Measurements from ENCODE around the gene SEPTIN11.
A peak's percentile ranks its signal among the peaks of the same experiment; 100 is the strongest.

Gene SEPTIN11

GRCh38 chr4:76949276-76950051 is at the start of gene SEPTIN11:
TSS of gene SEPTIN11 (plus strand) at chr4:76949752. CDS start at chr4:76949904, 152 bp downstream.
- TF ChIP-seq EZH2 (IDR thresholded peaks at IDR 0.05; ENCODE audit: borderline replicate concordance, low read length): no peak
- TF ChIP-seq CTCF (IDR thresholded peaks at IDR 0.05; ENCODE audit: low read length): no peak

GRCh38 chr4:76902233-76902890 is 47.2 kb upstream of the SEPTIN11 start:
- H3K9me2 ChIP-seq (ENCODE audit: low read depth, low read length): no peaks in the 10 kb centered on the region
- no peak overlapping the region for H3K4me2 ChIP-seq (ENCODE audit: low read length)
- no peak overlapping the region for H3K9ac ChIP-seq (ENCODE audit: low read length)
- H3K27me3 ChIP-seq (ENCODE audit: insufficient read depth, low read length): no peaks in the 10 kb centered on the region
- no peaks in the 10 kb centered on the region for H3K36me3 ChIP-seq (ENCODE audit: insufficient read depth, low read length)
- H2AFZ ChIP-seq (ENCODE audit: low read length): no peak overlapping the region
- H3K9me3 ChIP-seq (ENCODE audit: low read length): no peaks in the 10 kb centered on the region
- no peak overlapping the region for H3K27ac ChIP-seq (ENCODE audit: low read depth, low read length, poor library complexity, severe bottlenecking)
- no peaks in the 10 kb centered on the region for H4K20me1 ChIP-seq (ENCODE audit: insufficient read depth, low read length)
- no peaks in the 10 kb centered on the region for H3F3A ChIP-seq (ENCODE audit: insufficient read depth, low read length)
- no peak for TF ChIP-seq CTCF (IDR thresholded peaks at IDR 0.05; ENCODE audit: low read length)
- no peak for TF ChIP-seq EZH2 (IDR thresholded peaks at IDR 0.05; ENCODE audit: borderline replicate concordance, low read length)
- H3K4me3 ChIP-seq (ENCODE audit: low read depth, low read length, poor library complexity, severe bottlenecking): no peak overlapping the region
- no peaks in the 10 kb centered on the region for H3K79me2 ChIP-seq (ENCODE audit: insufficient read depth, low read length)
- no peaks in the 10 kb centered on the region for H3K4me1 ChIP-seq (ENCODE audit: insufficient read depth, low read length, severe bottlenecking)

More at GRCh38 chr4:76949276-76950051, at the start of gene SEPTIN11:
- no peak within 1 kb of the TSS for H3K27ac ChIP-seq (ENCODE audit: low read depth, low read length, poor library complexity, severe bottlenecking)
- H3K9ac ChIP-seq (ENCODE audit: low read length): peak within 1 kb of the TSS; percentile 64
- H3F3A ChIP-seq (ENCODE audit: insufficient read depth, low read length): no peaks in the 10 kb centered on the region
- H3K79me2 ChIP-seq (ENCODE audit: insufficient read depth, low read length): no peaks in the 10 kb centered on the region
- no peaks in the 10 kb centered on the region for H4K20me1 ChIP-seq (ENCODE audit: insufficient read depth, low read length)
- no peaks in the 10 kb centered on the region for H3K9me2 ChIP-seq (ENCODE audit: low read depth, low read length)
- H3K4me1 ChIP-seq (ENCODE audit: insufficient read depth, low read length, severe bottlenecking): peaks cover 6% of the 10 kb centered on the region
- peak within 1 kb of the TSS; percentile 63 for H3K4me2 ChIP-seq (ENCODE audit: low read length)
- no peak within 1 kb of the TSS for H2AFZ ChIP-seq (ENCODE audit: low read length)
- H3K4me3 ChIP-seq (ENCODE audit: low read depth, low read length, poor library complexity, severe bottlenecking): peak within 1 kb of the TSS; percentile 71
- no peaks in the 10 kb centered on the region for H3K36me3 ChIP-seq (ENCODE audit: insufficient read depth, low read length)
- no peaks in the 10 kb centered on the region for H3K9me3 ChIP-seq (ENCODE audit: low read length)
- H3K27me3 ChIP-seq (ENCODE audit: insufficient read depth, low read length): no peaks in the 10 kb centered on the region; the same call in 1 of the 2 replicates

- Histone ChIP-seq H3K4me1 (ENCODE audit: insufficient read depth, low read length, severe bottlenecking) (no peaks in the 10 kb centered on the region), H3K4me3 (ENCODE audit: low read depth, low read length, poor library complexity, severe bottlenecking) (no peak overlapping the region), H4K20me1 (ENCODE audit: insufficient read depth, low read length) (no peaks in the 10 kb centered on the region), H3K36me3 (ENCODE audit: insufficient read depth, low read length) (no peaks in the 10 kb centered on the region), H3K9me2 (ENCODE audit: low read depth, low read length) (no peaks in the 10 kb centered on the region), H3K27ac (ENCODE audit: low read depth, low read length, poor library complexity, severe bottlenecking) (no peak overlapping the region), H3K9ac (ENCODE audit: low read length) (no peak overlapping the region), H3F3A (ENCODE audit: insufficient read depth, low read length) (no peaks in the 10 kb centered on the region), H3K79me2 (ENCODE audit: insufficient read depth, low read length) (no peaks in the 10 kb centered on the region), H3K4me2 (ENCODE audit: low read length) (no peak overlapping the region), H2AFZ (ENCODE audit: low read length) (no peak overlapping the region), H3K27me3 (ENCODE audit: insufficient read depth, low read length) (no peaks in the 10 kb centered on the region), H3K9me3 (ENCODE audit: low read length) (no peaks in the 10 kb centered on the region)
- TF ChIP-seq EZH2 (IDR thresholded peaks at IDR 0.05; ENCODE audit: borderline replicate concordance, low read length) (no peak), CTCF (IDR thresholded peaks at IDR 0.05; ENCODE audit: low read length) (no peak)
Measured at GRCh38 chr4:76904646-76905190, 44.8 kb upstream of the SEPTIN11 start.

Measured in OCI-LY1 (cell line).